WTC11 (cell line): ENCODE measurements around the gene ITGA1. TPM values are rescaled to one million over a fixed set of nuclear protein-coding genes. Genes with fewer than 3 reads are reported as not detected.

ENCODE experiments used
- ATAC-seq: fragments of 200-7000 bp; cut with Tn5 transposase; 2 replicates; pipeline ENCODE4 v1.10.0; 2021; ENCODE audit warnings: mild to moderate bottlenecking, moderate library complexity
- CTCF ChIA-PET: fragments of 300-600 bp; sonication (Branson Sonifier 250); formaldehyde crosslinking; loops from one replicate; lab custom pipeline; 2021; ENCODE audit warnings: antibody characterized with exemption; lab: Charles Lee
- POLR2A ChIA-PET: fragments of 350-600 bp; sonication (Branson Sonifier 250); formaldehyde crosslinking; loops from one replicate; lab custom pipeline; 2021; ENCODE audit warnings: antibody characterized with exemption; lab: Charles Lee
- DNase-seq: peaks from one replicate; pipeline ENCODE4 v3.0.0; 2021; ENCODE audit warnings: low spot score
- H3K27ac Mint-ChIP-seq: 2 replicates; pipeline ENCODE4 v1.8.0; 2021; ENCODE audit warnings: mixed read lengths
- H3K27me3 Mint-ChIP-seq: 2 replicates; pipeline ENCODE4 v1.8.0; 2021; ENCODE audit warnings: low read depth, mild to moderate bottlenecking, moderate library complexity, mixed read lengths
- H3K36me3 Mint-ChIP-seq: 2 replicates; pipeline ENCODE4 v1.8.0; 2021; ENCODE audit warnings: mixed read lengths
- H3K4me1 Mint-ChIP-seq: 2 replicates; pipeline ENCODE4 v1.8.0; 2022; ENCODE audit warnings: mixed read lengths
- H3K4me3 Mint-ChIP-seq: 2 replicates; pipeline ENCODE4 v1.8.0; 2021; ENCODE audit warnings: mild to moderate bottlenecking, moderate library complexity, mixed read lengths
- H3K9me3 Mint-ChIP-seq: 2 replicates; pipeline ENCODE4 v1.8.0; 2021; ENCODE audit warnings: mixed read lengths
- ATF1 ChIP-seq: sonication (generic); formaldehyde crosslinking; IDR thresholded peaks from 2 replicates; pipeline ENCODE4 v1.8.1; 2023; ENCODE audit warnings: mild to moderate bottlenecking, moderate library complexity, missing genetic modification reagents
- CBFB ChIP-seq: sonication (generic); formaldehyde crosslinking; IDR thresholded peaks from 2 replicates; pipeline ENCODE4 v1.8.1; 2022; ENCODE audit warnings: mild to moderate bottlenecking, low read depth, missing genetic modification reagents
- CDX4 ChIP-seq: fragments of 250-450 bp; sonication (Bioruptor Pico); IDR thresholded peaks from 2 replicates; pipeline ENCODE4 v1.9.0; 2021; ENCODE audit warnings: moderate library complexity, mild to moderate bottlenecking, inconsistent platforms, borderline replicate concordance
- CTCF ChIP-seq: fragments of 200-600 bp; IDR thresholded peaks from 2 replicates; pipeline ENCODE4 v1.8.0; 2022; ENCODE audit warnings: antibody characterized with exemption
- E2F4 ChIP-seq: sonication (generic); formaldehyde crosslinking; IDR thresholded peaks from 2 replicates; pipeline ENCODE4 v1.8.1; 2022; ENCODE audit warnings: low read depth, mild to moderate bottlenecking, moderate library complexity, missing genetic modification reagents, borderline replicate concordance
- ELF4 ChIP-seq: sonication (generic); formaldehyde crosslinking; IDR thresholded peaks from 2 replicates; pipeline ENCODE4 v1.8.1; 2022; ENCODE audit warnings: low read depth, mild to moderate bottlenecking, moderate library complexity, missing genetic modification reagents
- MAX ChIP-seq: sonication (generic); formaldehyde crosslinking; IDR thresholded peaks from 2 replicates; pipeline ENCODE4 v1.8.0; 2022; ENCODE audit warnings: mild to moderate bottlenecking, missing genetic modification reagents
- MLX ChIP-seq: sonication (generic); formaldehyde crosslinking; IDR thresholded peaks from 2 replicates; pipeline ENCODE4 v1.8.1; 2023; ENCODE audit warnings: mild to moderate bottlenecking, missing genetic modification reagents, moderate library complexity
- MYBL2 ChIP-seq: sonication (generic); formaldehyde crosslinking; IDR thresholded peaks from 2 replicates; pipeline ENCODE4 v1.8.1; 2023; ENCODE audit warnings: mild to moderate bottlenecking, moderate library complexity, missing genetic modification reagents
- SMAD4 ChIP-seq: sonication (generic); formaldehyde crosslinking; IDR thresholded peaks from 2 replicates; pipeline ENCODE4 v1.8.0; 2022; ENCODE audit warnings: mild to moderate bottlenecking, missing genetic modification reagents
- SOX15 ChIP-seq: fragments of 250-450 bp; sonication (Bioruptor Pico); IDR thresholded peaks from 2 replicates; pipeline ENCODE4 v1.9.0; 2021; ENCODE audit warnings: mild to moderate bottlenecking
- ZBTB21 ChIP-seq: sonication (generic); formaldehyde crosslinking; IDR thresholded peaks from 2 replicates; pipeline ENCODE4 v1.8.1; 2023; ENCODE audit warnings: mild to moderate bottlenecking, missing genetic modification reagents, borderline replicate concordance
- ZNF138 ChIP-seq: sonication (generic); formaldehyde crosslinking; conservative IDR thresholded peaks from 2 replicates; pipeline ENCODE4 v1.8.1; 2022; ENCODE audit warnings: mild to moderate bottlenecking, moderate library complexity, missing genetic modification reagents
- ZNF281 ChIP-seq: sonication (generic); formaldehyde crosslinking; IDR thresholded peaks from 2 replicates; pipeline ENCODE4 v1.8.0; 2023; ENCODE audit warnings: mild to moderate bottlenecking, missing genetic modification reagents
- ZNF425 ChIP-seq: fragments of 250-450 bp; sonication (Bioruptor Pico); conservative IDR thresholded peaks from 2 replicates; pipeline ENCODE4 v1.9.0; 2021; ENCODE audit warnings: mild to moderate bottlenecking
- ZNF532 ChIP-seq: fragments of 250-450 bp; sonication (Bioruptor Pico); IDR thresholded peaks from 2 replicates; pipeline ENCODE4 v1.9.0; 2021; ENCODE audit warnings: mild to moderate bottlenecking, borderline replicate concordance
- ZNF671 ChIP-seq: fragments of 250-450 bp; sonication (Bioruptor Pico); IDR thresholded peaks from 2 replicates; pipeline ENCODE4 v1.8.0; 2021; ENCODE audit warnings: mild to moderate bottlenecking
- total RNA-seq: library from RNA; stranded (reverse); gene quantifications from 3 replicates; pipeline ENCODE4 v1.2.3, GENCODE V29; 2021

ITGA1 gene
- total RNA-seq, 1 experiment from 2014 or later = 6.5 TPM

GRCh38 chr5:52805615-52806014, 17.9 kb downstream of the ITGA1 start (continued):
- TF ChIP-seq ZNF138 (CRISPR knock-in tag) (no peak), MLX (CRISPR knock-in tag) (no peak), MAX (CRISPR knock-in tag) (no peak), ATF1 (CRISPR knock-in tag) (no peak), CBFB (CRISPR knock-in tag) (no peak), ZNF671 (no peak)

GRCh38 chr5:52807037-52807436, 19.3 kb downstream of the ITGA1 start:
- ATAC-seq (no peak), DNase-seq (no peak)
- POLR2A ChIA-PET = no interaction called here
- Mint-ChIP-seq H3K36me3 (no peaks in the 10 kb centered on the region), H3K4me1 (peaks cover 23% of the 10 kb centered on the region), H3K9me3 (no peaks in the 10 kb centered on the region), H3K27ac (no peak overlapping the region), H3K4me3 (no peak overlapping the region), H3K27me3 (no peaks in the 10 kb centered on the region)
- CTCF ChIA-PET = no interaction called here
- TF ChIP-seq SOX15 (CRISPR knock-in tag) (no peak), ELF4 (CRISPR knock-in tag) (no peak), ZNF425 (CRISPR knock-in tag) (no peak), CDX4 (CRISPR knock-in tag) (no peak), ZNF281 (CRISPR knock-in tag) (no peak), CTCF (no peak), MYBL2 (CRISPR knock-in tag) (no peak), MLX (CRISPR knock-in tag) (no peak), SMAD4 (CRISPR knock-in tag) (no peak)

- Mint-ChIP-seq H3K27ac (no peak overlapping the region), H3K36me3 (no peaks in the 10 kb centered on the region), H3K27me3 (no peaks in the 10 kb centered on the region), H3K9me3 (no peaks in the 10 kb centered on the region), H3K4me3 (no peak overlapping the region), H3K4me1 (peaks cover 18% of the 10 kb centered on the region)
- no peak for DNase-seq
- POLR2A ChIA-PET = no interaction called here
- CTCF ChIA-PET = no interaction called here
- ATAC-seq = no peak
- TF ChIP-seq ZBTB21 (CRISPR knock-in tag) (no peak), E2F4 (no peak), ZNF532 (CRISPR knock-in tag) (no peak)
Observed at GRCh38 chr5:52807723-52808122, 20.0 kb downstream of the ITGA1 start.
